HL-60/S4 treated with phorbol 12-myristate 13-acetate at 8.2 ng/mL for 4 days and 3 days (cell line): ENCODE results near the gene CTXND1.
"Not testable (repeated sequence)": the region's sequence is repeated elsewhere in the genome, so short reads cannot be mapped to it uniquely, and the experiment has no call there.

Experiments used
- in situ Hi-C: fragments of 300-500 bp; cut with MboI; formaldehyde crosslinking; loops from 2 replicates; pipeline ENCODE4 v1.15.0; 2022; ENCODE audit warnings: low sequenced_read_pairs

CTXND1 gene

GRCh38 chr15:80252121-80252518 lies at the start of gene CTXND1:
Gene CTXND1, minus strand, starts transcription at chr15:80252213. Its CDS starts 50,264 bp downstream, at chr15:80201949.
- in situ Hi-C loops = no loop called here

- in situ Hi-C loops = no loop called here
These were observed 49.5 kb upstream of the CTXND1 start for GRCh38 chr15:80301472-80301871.

DNA sequence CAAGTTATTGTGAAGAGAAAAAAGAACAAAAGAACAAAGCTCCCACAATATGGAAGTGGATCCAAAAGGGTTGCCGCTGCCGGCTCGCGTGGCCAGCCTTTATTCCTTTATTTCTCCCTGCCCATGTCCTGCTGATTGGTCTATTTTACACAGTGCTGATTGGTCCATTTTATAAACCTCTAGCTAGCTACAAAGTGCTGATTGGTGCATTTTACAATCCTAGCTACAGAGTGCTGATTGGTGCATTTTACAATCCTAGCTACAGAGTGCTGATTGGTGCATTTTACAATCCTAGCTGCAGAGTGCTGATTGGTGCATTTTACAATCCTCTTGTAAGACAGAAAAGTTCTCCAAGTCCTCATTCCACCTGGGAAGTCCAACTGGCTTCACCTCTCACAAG lies 43.8 kb upstream of the CTXND1 start:
- in situ Hi-C loops = not testable (repeated sequence)

GRCh38 chr15:80292079-80292478 lies 40.1 kb upstream of the CTXND1 start:
- in situ Hi-C loops = no loop called here

DNA sequence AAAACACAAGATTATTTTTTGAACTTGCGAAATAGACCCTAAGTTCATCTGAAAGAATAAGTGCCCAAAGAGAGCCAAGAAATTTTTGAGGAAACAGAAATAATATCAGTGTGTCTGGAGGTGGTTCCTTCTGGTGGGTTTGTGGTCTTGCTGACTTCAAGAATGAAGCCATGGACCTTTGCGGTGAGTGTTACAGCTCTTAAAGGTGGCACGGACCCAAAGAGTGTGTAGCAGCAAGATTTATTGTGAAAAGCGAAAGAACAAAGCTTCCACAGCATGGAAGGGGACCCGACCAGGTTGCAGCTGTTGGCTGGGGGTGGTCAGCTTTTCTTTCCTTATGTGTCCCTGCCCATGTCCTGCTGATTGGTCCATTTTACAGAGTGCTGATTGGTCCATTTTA lies 38.9 kb upstream of the CTXND1 start:
- in situ Hi-C loops = not testable (repeated sequence)

- in situ Hi-C loops = no loop called here
These were observed 37.8 kb upstream of the CTXND1 start for GRCh38 chr15:80289528-80290495.

DNA sequence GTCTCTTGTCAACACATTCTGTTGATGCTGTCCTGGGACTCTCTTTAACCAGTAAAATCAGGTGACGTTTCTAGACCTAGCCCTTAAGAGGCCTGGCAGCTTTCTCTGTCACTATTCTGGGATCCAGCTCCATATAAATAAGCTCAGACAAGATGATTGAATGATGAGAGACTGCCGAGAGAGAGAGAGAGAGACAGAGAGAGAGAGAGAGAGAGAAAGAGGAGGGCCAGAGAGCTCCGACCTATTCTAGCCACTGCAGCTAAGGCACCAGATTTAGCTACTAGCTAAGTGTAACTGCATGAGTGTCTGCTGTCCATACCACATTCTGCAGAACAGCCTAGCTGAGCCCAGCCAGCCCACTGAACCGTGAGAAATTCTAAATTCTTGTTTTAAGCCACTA lies 36.1 kb upstream of the CTXND1 start:
- in situ Hi-C loops = no loop called here

DNA sequence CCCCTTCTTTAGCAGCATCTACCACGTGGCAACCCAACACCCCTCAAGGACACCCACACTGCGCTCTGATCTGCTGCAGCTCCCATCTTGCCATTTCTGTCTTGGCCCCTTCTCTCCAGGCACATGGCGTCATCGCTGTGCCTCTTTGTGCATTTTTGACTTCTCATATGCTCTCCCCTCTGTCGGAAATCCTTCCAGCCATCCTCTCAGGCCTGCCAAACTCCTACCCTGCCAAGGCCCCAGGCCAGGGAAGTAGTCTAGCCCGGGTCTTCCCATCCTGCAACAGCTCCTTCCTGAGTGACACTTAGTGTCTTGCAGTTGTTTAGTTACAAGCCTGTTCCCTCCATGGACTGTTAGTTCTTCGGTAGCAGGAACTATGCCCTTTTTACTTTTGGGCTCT lies 34.0 kb upstream of the CTXND1 start:
- in situ Hi-C loops = no loop called here

- in situ Hi-C loops = no loop called here
These were observed 33.4 kb upstream of the CTXND1 start for GRCh38 chr15:80285379-80285778.

GRCh38 chr15:80283531-80283930 lies 31.5 kb upstream of the CTXND1 start:
- in situ Hi-C loops = no loop called here

DNA sequence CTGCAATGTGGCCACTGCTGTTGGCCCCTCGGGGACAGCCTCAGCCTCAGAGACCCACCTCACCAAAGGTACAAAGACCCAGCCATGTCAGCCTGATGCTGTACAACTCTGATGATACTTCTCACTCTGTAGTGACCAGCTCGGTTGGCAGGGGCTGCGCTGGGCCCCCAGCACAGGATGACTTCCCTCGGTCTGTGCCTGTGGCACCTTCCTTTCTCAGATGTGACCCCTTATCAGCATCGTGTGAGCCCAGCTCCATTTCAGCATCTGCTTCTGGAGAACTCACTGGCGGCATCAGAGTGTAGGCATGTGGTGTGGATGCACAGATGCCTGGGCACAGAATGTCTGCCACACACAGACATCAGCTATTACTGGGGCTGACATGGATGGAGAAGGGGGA lies 25.1 kb upstream of the CTXND1 start:
- in situ Hi-C loops = no loop called here

- in situ Hi-C loops = no loop called here
These were observed 23.9 kb upstream of the CTXND1 start for GRCh38 chr15:80275961-80276360.

DNA sequence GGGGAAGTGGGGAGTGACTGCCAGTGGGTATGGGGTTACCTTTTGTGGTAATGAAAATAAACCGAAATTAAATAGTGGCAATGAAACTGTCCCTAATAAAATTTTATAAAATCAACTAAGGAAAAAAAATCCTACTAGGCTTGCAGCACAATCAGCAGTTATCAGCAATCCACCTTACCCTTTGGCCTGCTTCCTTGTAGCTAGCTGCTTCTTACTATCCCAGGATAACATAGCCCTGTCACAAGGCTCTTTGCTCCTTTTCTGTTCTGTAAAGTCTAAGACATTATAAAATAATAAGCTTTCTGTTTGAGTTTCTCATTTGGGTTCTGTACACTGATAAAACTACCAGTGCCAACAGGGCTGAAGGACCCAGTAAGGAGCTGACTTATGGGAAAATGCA lies 23.0 kb upstream of the CTXND1 start:
- in situ Hi-C loops = no loop called here

DNA sequence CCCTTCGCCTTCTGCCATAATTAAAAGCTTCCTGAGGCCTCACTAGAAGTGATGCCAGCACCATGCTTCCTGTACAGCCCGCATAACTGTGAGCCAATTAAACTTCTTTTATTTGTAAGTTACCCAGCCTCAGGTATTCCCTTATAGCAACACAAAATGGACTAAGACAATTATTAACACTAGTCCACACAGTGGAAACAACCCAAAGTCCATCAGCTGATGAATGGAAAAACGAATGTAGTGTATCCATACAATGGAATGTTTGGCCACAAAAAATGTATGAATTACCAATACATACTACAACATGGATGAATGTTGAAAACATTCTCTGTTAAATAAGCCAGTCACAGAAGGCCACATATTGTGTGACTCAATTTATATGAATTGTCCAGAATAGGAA lies 22.5 kb upstream of the CTXND1 start:
- in situ Hi-C loops = no loop called here

DNA sequence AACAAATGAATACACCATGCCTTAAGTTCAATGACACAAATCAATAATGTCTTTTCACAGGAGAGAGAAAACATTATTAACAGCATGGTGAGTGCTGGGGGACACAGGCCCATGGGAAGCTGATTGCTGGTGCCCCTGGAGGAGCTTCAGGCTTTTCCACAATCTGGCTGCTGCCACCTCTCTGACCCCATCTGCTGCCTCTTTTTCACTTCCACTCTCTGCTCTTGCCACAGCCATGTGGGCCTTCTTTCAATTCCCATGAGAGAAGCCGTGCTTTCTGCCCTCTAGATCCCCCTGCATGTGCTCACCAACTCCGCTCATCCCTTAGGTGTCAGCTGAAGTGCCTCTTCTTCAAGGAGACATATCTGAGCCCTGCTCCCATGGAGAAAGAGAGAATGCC lies 21.0 kb upstream of the CTXND1 start:
- in situ Hi-C loops = no loop called here

DNA sequence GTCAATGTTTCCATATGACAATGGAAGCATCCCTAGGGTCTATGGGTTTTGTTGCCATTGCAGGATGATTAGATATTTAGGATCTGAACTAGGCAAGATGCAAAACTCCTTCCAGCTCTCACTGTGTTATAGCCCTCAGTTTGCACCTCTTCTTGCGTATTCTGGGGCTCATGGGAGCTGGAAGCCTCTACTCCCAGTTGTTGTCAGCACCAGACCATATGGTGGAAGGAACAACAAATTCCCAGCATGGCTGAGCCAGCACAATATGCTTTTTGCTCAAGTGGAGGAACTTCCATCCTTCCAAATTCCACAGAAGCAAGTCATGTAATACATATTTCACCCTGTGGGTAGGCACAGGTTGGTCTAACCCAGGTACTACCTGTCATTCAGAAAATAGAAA lies 18.5 kb upstream of the CTXND1 start:
- in situ Hi-C loops = no loop called here

GRCh38 chr15:80268101-80268500 lies 16.1 kb upstream of the CTXND1 start:
- in situ Hi-C loops = no loop called here

GRCh38 chr15:80267658-80268057 lies 15.6 kb upstream of the CTXND1 start:
- in situ Hi-C loops = no loop called here

DNA sequence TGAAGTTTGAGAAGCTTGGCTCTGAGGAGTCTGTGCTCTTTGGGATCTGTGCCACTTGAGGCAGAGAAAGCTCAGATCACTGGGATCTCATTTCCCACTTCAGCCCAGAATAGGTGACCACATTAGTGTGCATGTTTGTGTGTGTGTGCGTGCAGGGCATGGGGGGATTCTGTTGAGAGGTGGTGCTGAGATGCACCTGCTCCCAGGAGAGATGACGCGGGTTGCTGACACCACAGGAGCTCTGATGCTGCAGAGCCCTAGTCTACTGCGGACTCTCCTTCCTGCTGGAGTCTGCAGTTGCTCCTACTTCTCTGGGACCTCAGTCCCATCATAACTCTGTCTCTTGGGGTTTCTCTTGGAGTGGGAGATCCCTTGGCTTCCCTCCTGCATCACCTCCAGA lies 14.7 kb upstream of the CTXND1 start:
- in situ Hi-C loops = no loop called here

DNA sequence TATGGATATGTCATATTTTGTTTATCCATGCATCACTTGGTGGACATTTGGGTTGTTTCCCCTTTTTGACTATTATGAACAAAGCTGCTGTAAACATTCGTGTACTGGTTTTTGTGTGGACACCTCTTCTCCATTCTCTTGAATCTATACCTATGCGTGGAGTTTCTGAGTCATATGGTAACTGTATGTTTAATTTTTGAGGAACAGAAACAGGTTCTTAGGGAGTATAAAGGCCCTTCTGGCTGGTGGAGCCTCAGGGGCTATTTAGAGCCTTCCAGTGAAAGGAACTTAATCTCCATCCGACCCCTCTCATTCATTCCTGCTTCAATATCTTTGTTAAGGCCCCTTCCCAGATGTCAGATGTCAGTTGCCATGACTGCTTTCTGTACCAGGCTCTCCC lies 14.1 kb upstream of the CTXND1 start:
- in situ Hi-C loops = no loop called here

DNA sequence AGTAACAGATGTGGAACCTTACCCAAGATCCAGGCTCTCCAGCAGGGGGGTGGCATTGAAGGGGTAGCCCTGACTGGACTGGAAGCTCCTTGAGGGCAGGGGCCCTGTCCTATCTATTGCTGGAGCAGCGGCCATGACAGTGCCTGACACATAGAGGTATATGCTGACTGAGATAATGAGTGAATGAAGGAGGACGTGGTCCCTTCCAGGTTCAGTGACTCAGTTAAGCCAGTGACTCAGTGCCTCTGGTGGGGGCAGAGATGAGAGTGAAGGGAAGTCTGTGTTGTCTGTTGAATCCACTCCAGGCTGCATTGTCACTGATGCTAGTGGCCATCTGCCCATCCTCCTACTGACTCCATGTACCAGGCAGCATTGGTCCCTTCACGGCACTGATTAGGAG lies 13.0 kb upstream of the CTXND1 start:
- in situ Hi-C loops = no loop called here

DNA sequence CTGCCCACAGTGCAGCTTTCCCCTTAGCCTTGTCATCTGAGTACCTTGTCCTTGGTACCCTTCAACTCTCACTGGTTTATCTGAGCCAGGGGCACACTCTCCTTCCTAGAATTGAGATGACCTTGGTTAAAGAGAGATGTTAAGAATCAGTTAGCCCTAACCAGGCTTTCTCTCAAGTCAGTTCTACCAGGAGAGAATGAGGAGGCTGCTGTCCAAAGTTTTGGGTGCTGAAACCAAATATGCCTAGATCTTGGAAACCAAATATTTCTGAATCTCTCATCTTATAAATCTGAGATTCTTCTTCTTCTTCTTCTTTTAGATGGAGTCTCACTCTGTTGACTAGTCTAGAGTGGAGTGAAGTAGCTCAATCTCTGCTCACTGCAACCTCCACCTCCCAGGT lies 12.0 kb upstream of the CTXND1 start:
- in situ Hi-C loops = no loop called here

DNA sequence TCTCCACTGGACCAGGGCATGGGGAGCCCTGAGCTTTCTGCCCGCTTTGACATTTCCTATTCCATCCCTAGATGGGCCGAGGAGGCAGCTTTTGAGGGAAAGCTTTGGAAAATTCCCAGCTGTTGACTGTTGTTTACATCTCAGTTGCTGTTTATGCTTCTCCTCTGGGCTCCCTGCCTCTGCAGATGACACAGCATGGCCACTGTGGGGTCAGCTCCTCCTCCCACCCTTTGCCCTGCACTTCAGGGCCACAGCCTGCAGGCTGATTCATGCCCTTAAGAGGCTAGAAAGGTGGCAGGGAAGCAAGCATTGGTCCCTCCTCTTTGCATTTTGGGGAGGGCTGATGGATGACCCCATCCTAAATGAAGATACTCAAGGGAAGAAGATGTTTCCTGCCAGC lies 8.5 kb upstream of the CTXND1 start:
- in situ Hi-C loops = no loop called here
